DMS153 treated with DMSO at 0.1 percent for 48 hours (cell line): ENCODE results near the gene MAP3K5.
"Not testable (repeated sequence)": the region's sequence is repeated elsewhere in the genome, so short reads cannot be mapped to it uniquely, and the experiment has no call there.

ENCODE experiments used
- DNase-seq: peaks from one replicate; lab custom pipeline; 2025; ENCODE audit not compliant: unreplicated experiment; lab: John Stamatoyannopoulos, UW

Gene MAP3K5

GRCh38 chr6:136774228-136775041 lies 17.8 kb downstream of the MAP3K5 start:
- no peak for DNase-seq

- no peak for DNase-seq
Observed at GRCh38 chr6:136773473-136773796, 18.8 kb downstream of the MAP3K5 start.

DNA sequence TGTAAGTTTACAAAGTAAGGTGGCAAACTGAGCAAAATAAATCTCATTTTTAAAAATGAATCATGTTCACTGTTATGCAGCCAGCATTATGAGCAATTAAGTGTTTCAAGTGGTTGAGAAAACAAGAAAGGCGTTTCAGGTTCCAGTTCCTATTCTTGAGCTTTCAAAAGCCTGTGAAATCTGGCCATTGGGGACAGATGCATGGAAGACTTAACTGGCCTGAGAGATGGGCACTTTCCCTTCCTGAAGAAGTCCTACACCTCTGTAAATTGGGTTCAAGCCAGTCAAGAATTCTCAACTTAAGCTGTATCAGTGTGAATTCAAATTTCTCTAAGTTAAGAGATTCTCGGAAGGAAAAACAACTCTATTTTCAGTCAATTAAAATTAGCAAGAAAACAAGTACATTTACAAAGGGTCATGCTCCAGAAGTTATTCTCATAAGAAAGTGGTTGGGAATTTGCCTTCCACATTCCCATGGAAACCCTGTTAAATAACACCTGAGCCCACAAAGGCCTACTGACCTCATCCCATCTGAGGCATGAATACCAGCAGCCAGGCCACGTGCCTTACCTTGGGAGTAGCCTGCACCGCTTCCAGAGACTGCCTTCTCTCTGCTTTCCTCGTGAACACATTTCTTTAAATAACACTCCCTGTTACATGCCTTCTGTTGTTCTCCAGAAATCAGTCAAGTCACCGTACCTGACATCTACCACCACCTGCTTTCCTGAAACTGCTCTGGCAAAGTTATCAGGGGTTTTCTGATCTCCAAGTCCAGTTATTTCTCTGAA lies 19.4 kb downstream of the MAP3K5 start:
- no peak for DNase-seq

DNA sequence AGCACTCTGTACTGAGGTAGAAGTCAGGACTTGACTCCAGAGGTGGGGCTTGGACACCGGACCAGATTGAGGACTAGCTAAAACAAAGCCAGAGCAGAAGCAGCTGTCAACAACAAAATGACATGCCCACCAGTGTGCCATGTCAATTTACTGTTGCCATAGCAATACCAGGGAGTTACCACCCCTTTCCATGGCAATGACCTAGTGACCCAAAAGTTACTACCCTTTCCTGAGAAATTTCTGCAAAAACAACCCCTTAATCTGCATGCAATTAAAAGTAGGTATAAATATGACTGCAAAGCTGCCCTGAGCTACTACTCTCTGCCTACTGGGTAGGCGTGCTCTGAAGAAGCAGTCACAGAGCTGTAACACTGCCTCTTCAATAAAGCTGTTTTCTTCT lies 21.0 kb downstream of the MAP3K5 start:
- no peak for DNase-seq

- DNase-seq, result no peak
Observed at GRCh38 chr6:136769759-136770158, 22.5 kb downstream of the MAP3K5 start.

DNA sequence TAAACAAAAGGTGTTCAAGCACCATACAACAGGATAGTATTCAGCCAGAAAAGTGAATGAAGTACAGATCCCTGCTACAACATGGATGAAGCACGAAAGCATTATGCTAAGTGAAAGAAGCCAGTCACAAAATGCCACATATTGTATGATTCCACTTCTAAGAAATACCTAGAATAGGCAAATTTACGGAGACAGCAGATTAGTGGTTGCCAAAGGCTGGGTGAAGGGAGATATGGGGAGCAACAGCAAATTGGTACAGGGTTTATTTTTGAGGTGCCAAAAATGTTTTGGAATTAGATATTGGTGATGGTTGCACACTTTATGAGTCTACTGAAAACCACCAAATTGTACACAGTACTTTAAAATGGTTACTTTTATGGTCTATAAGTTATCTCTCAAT lies 23.2 kb downstream of the MAP3K5 start:
- no peak for DNase-seq

- no peak for DNase-seq
Observed at GRCh38 chr6:136767570-136768309, 24.5 kb downstream of the MAP3K5 start.

GRCh38 chr6:136767103-136767502 lies 25.2 kb downstream of the MAP3K5 start:
- DNase-seq, result no peak

DNA sequence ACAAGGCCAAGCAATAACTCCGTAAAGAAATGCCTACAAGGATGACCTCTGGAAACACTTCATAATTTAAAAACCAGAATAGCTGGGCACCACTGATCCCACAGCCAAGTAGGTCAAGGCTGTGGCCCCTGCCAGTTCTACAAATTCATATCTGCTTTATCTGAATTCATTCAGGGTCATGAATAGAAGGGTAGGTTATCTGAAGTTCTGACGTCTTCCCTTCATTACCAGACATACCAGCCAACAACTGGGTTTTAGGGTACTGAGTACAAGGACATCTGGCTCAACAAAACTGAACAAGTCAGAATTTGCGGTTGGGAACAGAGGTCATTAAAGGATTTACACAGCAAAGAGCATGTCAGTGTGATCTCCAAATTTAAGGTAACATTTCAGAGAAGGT lies 26.0 kb downstream of the MAP3K5 start:
- no peak for DNase-seq

DNA sequence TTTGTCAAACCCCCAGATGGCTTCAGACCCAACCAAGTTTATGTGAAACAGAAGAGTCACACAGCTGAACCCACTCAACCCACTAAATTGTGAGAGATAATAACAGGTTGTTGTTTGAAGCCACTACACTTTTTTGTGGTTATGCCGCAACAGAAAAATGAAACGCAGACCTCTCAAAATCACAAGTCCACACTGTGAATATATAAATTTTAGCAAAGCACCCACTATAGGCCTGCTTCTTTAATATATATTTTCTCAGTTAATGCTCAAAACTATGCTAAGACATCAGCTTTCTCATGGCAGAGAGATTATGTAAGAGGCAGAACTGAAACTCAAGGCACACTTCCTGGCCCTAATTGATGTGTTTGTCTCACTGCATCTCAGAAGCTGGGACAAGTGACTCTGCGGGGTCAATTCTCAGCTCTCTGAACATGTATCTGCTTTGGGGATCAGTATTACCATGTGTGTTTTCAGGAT lies 27.7 kb downstream of the MAP3K5 start:
- no peak for DNase-seq

DNA sequence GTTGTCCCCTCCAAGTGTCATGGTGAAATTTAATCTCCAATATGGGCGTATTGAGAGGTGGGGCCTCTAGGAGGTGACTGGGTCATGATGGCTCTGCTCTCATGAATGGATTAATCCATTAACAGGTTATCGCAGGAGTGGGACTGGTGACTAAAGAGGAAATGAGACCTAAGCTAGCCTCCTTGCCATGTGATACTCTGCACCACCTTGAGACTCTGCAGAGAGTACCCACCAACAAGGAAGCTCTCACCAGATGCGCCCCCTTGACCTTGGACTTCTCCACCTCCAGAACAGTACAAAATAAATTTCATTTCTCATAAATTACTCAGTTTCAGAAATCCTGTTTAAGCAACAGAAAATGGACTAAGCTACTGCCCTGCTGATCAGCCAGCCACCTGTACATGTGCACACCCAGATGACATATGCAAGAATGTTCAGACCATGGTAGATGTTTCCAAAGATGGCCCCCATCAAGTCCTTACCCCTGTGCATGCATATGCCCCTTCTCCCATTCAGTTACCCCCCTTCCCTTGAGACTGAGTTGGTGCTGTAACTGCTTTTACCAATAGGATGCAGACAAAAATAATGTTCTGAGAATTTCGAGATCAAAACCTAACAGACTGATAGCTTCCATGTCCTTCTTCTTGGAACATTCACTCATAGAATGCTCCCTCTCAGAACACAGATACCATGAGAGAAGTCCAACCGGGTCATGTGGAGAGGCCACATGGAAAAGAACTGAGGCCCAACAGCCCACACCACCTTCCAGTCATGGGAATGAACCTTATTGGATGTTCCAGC lies 28.4 kb downstream of the MAP3K5 start:
- DNase-seq, result no peak

DNA sequence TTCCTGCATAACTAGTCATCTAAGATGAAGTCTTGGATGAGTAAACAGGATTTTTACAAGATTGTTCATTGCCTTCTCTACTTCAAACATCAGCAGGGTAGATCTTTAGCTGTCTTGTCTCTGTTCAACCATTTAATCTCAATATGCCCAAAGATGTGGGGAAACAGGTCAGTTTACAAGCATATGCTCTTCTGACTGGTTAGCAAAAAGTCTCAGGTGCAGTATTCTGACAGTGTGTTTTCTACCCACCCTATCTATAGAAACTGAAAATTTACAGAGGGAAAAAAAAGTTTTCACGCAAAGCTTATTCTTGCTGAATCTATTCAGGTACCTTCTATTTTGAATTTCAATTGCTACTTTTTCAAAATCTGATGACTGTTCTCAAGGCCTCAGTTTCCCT lies 29.0 kb downstream of the MAP3K5 start:
- no peak for DNase-seq

DNA sequence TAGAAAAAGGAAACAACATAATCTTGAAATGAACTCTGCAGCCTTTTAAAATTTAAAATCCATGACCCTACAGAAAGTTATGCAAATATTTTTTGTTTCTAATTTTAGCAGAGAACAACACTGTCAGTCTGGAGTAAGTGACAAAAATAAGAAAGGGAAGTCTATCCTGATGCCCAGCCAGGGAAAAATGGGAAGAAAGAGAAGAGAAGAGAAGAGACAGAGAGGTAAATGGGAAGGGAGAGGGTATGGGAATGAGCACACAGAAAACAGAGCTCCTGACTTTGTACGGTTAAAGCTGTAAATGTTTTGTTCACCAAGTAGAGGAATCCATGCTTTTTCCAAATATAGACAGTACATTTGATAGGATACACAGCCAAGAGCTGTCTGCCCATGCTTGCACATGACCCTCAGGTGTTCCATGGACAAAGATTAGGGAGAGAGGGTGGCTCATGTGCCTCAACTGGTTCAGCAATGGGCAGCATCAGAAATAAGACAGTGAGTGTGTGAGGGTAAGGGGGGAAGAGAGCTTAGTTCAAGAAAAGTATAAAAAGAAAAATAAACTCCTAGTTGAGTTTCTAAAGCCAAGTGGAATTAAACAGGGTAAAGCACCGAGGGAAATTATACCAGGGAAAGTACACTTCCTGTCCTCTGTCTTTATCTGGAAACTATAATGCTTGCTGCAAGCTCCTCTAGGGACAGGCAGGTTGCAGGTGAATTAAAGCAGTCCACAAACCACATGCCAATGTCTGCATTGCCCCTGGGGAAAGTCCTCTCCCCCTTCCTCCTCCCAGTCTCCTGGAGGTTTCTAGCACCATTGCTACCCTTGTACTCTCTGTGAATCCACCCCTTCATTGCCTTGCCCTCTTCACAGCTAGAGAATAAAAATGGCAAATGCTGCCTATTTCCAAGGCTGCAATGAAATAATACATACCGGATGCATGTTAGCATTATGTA lies 30.0 kb downstream of the MAP3K5 start:
- no peak for DNase-seq

GRCh38 chr6:136761227-136761922 lies 30.9 kb downstream of the MAP3K5 start:
- DNase-seq, result no peak

DNA sequence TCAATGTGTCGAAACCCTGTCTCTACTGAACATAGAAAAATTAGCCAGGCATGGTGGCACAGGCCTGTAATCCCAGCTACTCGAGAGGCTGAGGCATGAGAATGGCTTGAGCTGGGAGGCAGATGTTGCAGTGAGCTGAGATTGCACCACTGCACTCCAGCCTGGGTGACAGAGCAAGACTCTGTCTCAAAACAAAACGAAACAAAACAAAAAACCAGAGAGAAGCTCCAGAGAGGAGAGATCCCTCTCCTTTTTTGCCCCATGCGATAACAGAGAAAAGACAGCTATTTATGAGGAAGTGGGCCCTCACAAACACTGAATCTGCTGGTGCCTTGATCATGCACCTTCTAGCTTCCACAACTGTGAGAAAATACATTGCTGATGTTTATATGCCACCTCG lies 31.5 kb downstream of the MAP3K5 start:
- DNase-seq, result not testable (repeated sequence)

GRCh38 chr6:136757150-136757549 lies 35.1 kb downstream of the MAP3K5 start:
- no peak for DNase-seq

DNA sequence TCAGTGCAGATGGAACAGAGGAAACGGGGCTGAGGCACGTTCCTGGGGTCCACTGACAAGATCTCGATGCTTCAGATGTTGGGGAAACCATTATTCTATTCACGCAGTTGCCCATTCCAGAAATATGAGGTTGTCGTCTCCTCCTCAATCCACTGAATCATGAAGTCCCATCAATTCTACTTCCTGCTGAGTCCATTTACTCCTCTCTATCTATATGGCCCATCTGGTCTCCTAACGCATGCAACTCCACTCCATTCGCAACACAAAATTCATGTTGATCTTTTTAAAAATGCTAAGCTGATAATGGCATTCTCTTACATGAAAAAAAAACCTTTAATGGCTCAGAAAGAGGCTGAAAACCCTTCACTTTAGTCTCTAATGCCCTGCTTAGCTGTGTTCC lies 37.5 kb downstream of the MAP3K5 start:
- no peak for DNase-seq

- no peak for DNase-seq
Observed at GRCh38 chr6:136753624-136754023, 38.7 kb downstream of the MAP3K5 start.

DNA sequence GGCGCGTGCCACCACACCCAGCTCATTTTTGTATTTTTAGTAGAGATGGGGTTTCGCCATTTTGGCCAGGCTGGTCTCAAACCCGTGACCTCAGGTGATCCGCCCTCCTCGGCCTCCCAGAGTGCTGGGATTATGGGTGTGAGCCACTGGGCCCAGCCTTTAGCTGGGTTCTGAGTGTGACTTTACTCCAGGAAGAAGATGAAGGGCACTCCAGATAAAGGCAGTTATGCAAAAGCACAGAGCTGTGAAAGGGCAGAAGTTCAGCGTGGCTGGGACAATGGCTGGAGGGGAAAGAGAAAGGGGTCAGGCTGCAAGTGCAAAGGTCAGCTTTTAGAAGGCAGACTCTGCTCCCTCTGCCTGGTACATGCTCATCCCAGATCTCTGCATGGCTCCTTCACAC lies 39.7 kb downstream of the MAP3K5 start:
- no peak for DNase-seq
